HG03066 (cell line): ENCODE results near the gene FRMD4B.
"Not testable (repeated sequence)": the region's sequence is repeated elsewhere in the genome, so short reads cannot be mapped to it uniquely, and the experiment has no call there.

Source experiments
- ATAC-seq: cut with Tn5 transposase; IDR thresholded peaks from one replicate; pipeline ENCODE4 v1.9.1; 2021; ENCODE audit warnings: low read depth; ENCODE audit not compliant: unreplicated experiment

Gene FRMD4B

GRCh38 chr3:69325151-69325550 lies 60.7 kb downstream of the FRMD4B start:
- no peak for ATAC-seq

DNA sequence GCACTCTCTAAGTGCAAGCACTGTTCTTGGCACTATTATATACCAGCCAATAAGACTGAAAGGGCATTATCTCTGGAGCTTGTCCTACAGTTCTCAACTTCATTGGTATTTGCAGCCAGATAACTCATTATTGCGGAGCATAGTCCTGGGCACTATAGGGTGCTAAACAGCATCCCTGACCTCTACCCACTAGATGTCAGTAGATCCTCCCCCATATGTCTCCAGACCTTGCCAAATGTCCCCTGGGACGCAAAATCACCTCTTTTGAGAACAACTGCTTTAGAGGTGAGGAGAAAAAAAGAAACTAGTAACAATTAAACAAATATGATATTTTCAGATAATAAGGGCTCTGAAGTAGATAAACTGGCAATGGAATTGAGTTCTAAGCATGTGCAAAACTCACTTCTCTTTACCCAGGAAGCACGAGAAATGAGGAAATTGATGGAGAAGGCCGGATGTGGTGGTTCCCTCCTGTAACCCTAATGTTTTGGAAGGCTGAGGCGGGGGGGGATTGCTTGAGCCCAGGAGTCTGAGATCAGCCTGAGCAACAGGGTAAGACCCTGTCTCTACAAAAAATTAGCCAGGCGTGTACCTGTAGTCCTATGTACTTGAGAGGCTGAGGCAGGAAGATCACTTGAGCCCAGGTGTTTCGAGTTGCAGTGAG lies 61.4 kb downstream of the FRMD4B start:
- peak; percentile 39 for ATAC-seq

DNA sequence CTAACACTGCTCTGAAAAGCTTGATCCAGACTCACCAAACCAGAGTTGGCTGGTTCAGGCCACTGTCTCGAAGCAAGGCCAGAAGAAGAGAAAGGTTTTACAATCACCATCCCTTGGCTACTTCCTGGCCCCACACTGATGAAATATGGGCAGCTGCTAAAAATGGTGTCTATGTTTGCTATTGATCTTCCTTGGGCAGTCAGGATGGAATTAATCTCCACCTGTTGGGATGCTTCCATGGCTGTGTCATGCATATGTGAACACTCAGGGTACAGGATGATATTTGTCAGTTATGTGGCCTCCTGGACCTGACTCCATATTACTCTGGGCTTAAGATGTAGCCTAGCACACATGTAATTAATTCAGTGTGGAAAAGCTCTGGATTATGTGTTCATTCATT lies 61.9 kb downstream of the FRMD4B start:
- no peak for ATAC-seq

DNA sequence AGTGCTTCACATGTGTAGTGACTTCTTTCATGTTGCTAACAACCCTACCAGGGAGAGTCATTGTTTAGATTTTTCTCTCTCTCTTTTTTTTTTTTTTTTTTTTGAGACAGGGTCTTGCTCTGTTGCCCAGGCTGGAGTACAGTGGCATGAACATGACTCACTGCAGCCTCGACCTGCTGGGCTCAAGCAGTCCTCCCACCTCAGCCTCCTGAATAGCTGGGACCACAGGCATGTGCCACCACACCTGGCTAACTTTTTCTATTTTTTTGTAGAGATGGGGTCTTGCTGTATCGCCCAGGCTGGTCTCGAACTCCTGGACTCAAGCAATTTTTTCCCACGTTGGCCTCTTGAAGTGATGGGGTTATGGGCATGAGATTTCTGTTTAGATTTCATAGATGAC lies 63.4 kb downstream of the FRMD4B start:
- ATAC-seq = not testable (repeated sequence)

DNA sequence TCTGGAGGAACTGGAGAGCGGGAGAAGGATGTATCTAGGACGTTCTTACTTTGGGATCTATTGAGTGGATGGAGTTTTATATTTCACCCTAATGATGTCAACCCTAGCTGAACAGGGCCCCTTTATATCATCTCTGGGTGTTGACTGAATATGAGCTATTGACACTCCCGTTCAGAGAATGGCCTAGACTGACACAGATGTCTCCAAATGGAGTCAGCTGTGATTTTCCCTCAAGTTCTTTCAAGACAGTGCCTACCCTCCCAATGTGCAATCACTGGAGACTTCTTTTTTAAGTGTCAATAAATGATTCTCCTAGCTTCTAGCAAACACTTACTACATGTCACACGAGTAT lies 63.8 kb downstream of the FRMD4B start:
- ATAC-seq = no peak

GRCh38 chr3:69321301-69322157 lies 64.4 kb downstream of the FRMD4B start:
- ATAC-seq = no peak

GRCh38 chr3:69320871-69321271 lies 65.0 kb downstream of the FRMD4B start:
- ATAC-seq = peak; percentile 74

DNA sequence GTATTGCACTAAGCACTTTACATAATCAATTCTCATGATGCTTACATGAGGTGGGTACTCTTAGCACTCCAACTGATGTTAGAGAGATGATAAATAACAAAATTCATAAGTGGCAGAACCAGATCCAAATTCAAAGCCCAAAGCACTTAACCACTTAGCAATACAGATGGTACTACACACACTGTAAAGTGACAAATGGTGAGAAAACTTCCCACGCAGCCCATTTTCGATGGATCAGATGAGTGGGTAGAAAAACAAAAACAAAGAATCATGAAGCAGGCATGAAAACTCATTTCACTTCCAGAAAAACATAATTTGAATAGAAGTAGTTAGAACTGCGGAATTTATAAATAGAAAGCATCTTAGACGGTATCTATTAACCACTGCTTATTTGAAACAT lies 66.2 kb downstream of the FRMD4B start:
- ATAC-seq = no peak

DNA sequence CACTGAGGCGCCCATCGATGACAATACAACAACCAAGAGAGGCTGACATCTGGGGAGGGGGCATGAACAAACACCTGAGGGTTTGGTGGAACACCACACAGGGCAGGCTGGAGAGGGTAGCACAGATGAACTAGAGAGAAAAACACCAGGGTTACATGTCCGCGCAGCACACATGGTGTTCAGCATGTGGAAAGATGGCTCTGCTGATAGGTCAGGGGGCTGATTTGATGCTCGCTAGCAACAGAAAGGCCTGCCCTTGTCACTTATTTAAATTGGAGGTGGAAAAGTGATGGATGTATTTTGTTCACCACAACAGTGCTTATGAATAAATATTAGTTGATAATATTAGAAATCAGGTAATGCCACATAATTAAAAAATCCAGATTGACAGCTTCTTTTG lies 67.5 kb downstream of the FRMD4B start:
- no peak for ATAC-seq

GRCh38 chr3:69313251-69313650 lies 72.6 kb downstream of the FRMD4B start:
- ATAC-seq = no peak

DNA sequence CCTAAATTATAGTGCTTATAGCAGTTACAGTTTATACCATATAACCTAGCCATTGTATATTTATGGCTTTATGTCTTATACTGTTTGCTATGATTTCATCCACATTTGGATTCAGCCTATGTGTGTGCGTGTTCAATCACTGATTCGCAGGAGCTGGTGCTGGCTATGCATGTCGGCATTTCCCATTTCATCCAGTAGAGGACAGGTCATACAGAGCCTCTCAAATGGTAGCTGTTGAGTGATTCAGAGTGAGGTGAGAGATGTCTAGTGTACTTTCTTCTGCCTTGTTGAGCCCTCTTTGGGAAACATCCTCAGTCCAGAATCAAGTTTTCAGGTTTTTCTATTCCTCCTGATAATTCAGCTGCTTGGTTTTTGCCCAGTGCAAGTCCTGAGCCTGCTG lies 76.1 kb downstream of the FRMD4B start:
- no peak for ATAC-seq

GRCh38 chr3:69306239-69307185 lies 79.4 kb downstream of the FRMD4B start:
- ATAC-seq = peak; percentile 98

DNA sequence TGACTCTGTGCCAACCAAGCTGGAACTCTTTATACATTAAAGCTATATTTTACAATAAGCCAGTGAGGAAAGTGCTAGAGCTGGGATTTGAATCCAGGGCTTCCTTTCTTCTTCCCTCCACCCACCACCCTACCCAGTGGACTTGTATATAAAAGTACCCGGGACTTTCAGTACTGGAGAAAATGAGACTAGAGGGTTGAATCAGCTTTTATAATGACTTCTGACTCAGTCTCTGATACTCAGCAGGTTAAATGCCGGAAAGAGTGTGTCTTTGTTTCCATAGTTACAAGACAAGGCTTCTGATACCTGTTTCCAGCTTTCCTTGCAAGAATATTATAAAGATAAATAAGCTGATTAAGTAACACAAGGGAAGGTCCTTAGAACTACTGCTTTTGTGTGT lies 80.9 kb downstream of the FRMD4B start:
- no peak for ATAC-seq

DNA sequence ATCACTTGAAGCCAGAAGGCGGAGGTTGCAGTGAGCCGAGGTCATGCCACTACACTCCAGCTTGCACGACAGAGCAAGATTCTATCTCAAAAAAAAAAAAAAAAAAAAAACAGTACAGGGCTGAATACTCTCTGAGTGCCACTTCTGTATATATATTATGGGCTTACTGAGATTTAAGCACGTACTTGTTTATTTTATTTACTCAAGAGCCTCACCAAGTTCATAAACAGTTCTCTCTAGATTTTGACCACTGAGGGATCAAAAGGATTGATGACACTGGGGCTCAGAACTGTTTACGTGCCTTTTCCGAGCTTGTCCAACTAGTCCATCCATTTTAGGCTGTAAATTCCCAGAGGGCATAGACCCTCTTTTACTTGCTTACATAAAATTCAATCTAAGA lies 81.5 kb downstream of the FRMD4B start:
- no peak for ATAC-seq

DNA sequence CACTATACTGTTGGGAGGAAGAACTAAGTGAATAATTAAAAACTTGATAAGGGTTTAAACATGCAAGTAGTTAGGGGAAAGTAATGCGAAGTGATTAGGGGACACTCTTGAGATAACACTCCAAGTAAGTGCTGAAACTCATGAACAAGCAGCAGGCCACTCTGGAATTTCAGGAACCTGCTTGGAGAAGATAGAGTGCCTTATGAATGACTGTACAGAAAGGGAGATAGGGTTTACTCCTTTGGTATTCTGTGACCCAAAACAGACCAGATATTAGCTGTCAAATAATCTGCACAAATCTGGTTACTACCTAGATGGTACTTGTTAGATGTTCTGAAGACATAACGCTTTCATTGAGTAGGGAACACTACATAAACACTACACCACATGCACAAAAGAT lies 85.6 kb downstream of the FRMD4B start:
- ATAC-seq = no peak

- no peak for ATAC-seq
Observed at GRCh38 chr3:69299344-69299743, 86.5 kb downstream of the FRMD4B start.

DNA sequence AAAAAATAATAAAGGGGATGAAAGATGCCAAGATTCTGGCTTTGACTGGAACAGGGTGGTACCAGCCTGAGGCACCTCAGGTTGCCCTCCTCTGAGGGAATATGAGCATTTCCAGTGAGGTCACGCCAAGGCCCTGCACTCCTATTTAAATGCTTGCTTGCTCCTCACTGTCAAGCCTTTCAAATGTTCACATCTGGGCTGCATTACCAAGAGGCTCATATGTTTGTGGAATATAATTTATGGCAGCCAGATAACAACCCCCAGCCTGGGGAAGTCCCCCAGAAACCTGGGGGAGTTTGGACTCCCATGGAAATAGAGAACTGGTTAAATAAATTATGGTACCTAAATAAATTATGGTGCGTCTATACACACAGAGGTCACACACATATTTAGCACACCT lies 88.4 kb downstream of the FRMD4B start:
- no peak for ATAC-seq

GRCh38 chr3:69296995-69297394 lies 88.9 kb downstream of the FRMD4B start:
- ATAC-seq = no peak

DNA sequence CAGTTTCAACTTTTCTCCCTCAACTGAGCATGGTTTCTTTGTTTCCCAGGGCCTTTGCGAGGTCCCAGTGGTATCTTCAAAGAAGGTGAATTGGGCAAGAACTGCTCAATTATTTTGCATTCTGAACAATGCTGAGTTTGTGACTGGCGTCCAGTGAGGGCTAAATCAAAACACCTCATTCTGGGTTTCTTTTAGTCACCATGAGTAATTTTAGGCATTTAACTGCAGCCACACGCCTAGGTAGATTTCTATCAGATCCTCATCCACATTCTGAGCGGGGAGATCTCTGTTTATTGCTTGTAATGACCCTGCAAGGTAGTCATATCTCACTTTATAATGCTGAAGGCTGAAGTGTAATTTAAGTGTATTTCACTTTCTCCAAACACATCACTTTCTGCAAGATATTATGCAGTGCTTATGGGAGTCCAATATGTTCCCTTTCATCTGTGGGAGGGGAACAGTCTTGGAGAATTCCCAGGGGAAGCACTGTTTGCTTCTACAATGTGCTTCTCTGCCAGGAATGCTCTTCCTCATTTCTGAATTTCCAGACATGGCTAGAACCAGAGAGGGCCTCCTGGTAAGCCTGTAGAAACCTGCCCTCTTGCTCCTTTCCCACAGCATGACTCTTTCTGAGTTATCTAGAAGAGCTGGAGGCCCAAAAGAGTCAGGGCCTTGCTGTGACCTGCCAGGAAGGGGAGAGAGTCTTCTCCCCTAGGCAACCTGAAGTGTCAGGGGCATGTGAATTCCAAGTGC lies 91.7 kb downstream of the FRMD4B start:
- ATAC-seq = no peak

- no peak for ATAC-seq
Observed at GRCh38 chr3:69292959-69293574, 92.8 kb downstream of the FRMD4B start.
